ENCODE measurements around the gene COL25A1.

DNA sequence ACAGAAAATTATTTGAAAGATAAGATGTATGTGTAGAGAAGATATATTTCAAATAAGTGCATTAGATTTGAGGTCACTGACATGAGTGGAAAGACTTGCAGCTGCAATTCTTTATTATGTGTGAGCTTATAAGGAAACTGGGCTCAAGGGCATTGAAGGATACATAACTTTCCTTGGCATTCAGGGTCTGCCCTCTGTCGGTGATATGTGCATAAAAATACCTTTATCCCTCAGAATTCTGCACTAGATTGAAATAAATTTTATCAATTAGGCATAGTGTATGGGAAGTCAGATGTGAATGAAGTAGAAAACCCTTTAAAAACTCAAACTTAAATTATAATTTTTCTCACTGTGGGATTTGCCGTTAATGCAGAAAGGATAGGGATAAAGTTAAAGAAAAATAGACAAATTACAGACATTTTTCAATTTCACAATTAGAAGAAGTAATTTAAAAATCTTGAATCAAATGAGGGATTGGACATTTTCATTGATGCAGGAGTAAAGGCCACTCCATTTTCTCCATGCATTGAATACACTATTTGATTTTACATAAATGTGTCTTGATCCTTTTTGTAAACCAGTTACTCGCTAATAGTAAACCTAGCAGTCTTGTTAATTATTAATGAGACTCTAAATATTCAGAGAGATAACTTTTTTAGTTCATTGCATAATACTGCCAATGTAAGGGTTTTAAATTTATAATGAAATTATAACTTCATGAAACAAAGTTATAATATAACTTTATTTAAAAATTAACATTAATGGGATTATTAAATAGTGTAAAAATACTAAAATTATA is 518.6 kb downstream of the COL25A1 start:
- TF ChIP-seq, protein P1, sequence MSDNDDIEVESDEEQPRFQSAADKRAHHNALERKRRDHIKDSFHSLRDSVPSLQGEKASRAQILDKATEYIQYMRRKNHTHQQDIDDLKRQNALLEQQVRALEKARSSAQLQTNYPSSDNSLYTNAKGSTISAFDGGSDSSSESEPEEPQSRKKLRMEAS (IDR thresholded peaks at IDR 0.05): no peak
- TF ChIP-seq TAF1 (conservative IDR thresholded peaks at IDR 0.05): no peak
- TF ChIP-seq, protein P2, sequence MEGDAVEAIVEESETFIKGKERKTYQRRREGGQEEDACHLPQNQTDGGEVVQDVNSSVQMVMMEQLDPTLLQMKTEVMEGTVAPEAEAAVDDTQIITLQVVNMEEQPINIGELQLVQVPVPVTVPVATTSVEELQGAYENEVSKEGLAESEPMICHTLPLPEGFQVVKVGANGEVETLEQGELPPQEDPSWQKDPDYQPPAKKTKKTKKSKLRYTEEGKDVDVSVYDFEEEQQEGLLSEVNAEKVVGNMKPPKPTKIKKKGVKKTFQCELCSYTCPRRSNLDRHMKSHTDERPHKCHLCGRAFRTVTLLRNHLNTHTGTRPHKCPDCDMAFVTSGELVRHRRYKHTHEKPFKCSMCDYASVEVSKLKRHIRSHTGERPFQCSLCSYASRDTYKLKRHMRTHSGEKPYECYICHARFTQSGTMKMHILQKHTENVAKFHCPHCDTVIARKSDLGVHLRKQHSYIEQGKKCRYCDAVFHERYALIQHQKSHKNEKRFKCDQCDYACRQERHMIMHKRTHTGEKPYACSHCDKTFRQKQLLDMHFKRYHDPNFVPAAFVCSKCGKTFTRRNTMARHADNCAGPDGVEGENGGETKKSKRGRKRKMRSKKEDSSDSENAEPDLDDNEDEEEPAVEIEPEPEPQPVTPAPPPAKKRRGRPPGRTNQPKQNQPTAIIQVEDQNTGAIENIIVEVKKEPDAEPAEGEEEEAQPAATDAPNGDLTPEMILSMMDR (IDR thresholded peaks at IDR 0.05; ENCODE audit: low read depth, low read length, missing input control): peak; percentile 47
- peak; percentile 78 to 84 for TF ChIP-seq RAD21 (IDR thresholded peaks at IDR 0.05)
- TF ChIP-seq, protein P3, sequence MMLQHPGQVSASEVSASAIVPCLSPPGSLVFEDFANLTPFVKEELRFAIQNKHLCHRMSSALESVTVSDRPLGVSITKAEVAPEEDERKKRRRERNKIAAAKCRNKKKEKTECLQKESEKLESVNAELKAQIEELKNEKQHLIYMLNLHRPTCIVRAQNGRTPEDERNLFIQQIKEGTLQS (IDR thresholded peaks at IDR 0.05): no peak
- peak; percentile 44 to 48 for TF ChIP-seq RXRA (IDR thresholded peaks at IDR 0.05)
